H9 (cell line): ENCODE measurements around the gene TSNAX. TPM values are rescaled to one million over a fixed set of nuclear protein-coding genes. Genes with fewer than 3 reads are reported as not detected.

Source experiments
- DNase-seq: peaks from one replicate; pipeline ENCODE4 v3.0.0-alpha.2; 2017
- H2AFZ ChIP-seq: one replicate; pipeline ENCODE4 v1.6.1; 2013; ENCODE audit warnings: mild to moderate bottlenecking, low read length, control low read depth, moderate library complexity
- H2AK5ac ChIP-seq: 2 replicates; pipeline ENCODE4 v1.6.1; 2013; ENCODE audit warnings: low read length, control low read depth, mixed read lengths; ENCODE audit not compliant: insufficient read length
- H2BK120ac ChIP-seq: one replicate; pipeline ENCODE4 v1.6.1; 2013; ENCODE audit warnings: low read depth, mild to moderate bottlenecking, low read length, control low read depth, inconsistent platforms; ENCODE audit not compliant: poor library complexity, severe bottlenecking
- H2BK12ac ChIP-seq: 2 replicates; pipeline ENCODE4 v1.6.1; 2013; ENCODE audit warnings: low read length, control low read depth, mixed read lengths, low read depth; ENCODE audit not compliant: insufficient read length
- H2BK15ac ChIP-seq: 2 replicates; pipeline ENCODE4 v1.6.1; 2013; ENCODE audit warnings: low read depth, low read length, control low read depth
- H2BK20ac ChIP-seq: one replicate; pipeline ENCODE4 v1.6.1; 2013; ENCODE audit warnings: low read depth, mild to moderate bottlenecking, low read length, control low read depth, inconsistent platforms; ENCODE audit not compliant: poor library complexity, severe bottlenecking
- H2BK5ac ChIP-seq: 2 replicates; pipeline ENCODE4 v1.6.1; 2013; ENCODE audit warnings: low read length, control low read depth, mixed read lengths; ENCODE audit not compliant: insufficient read length
- H3K14ac ChIP-seq: 2 replicates; pipeline ENCODE4 v1.6.1; 2013; ENCODE audit warnings: low read length, control low read depth; ENCODE audit not compliant: insufficient read depth
- H3K18ac ChIP-seq: 2 replicates; pipeline ENCODE4 v1.6.1; 2013; ENCODE audit warnings: low read depth, mild to moderate bottlenecking, mixed read lengths, low read length, control low read depth; ENCODE audit not compliant: insufficient read length
- H3K23ac ChIP-seq: 2 replicates; pipeline ENCODE4 v1.6.1; 2013; ENCODE audit warnings: low read length, control low read depth, mixed read lengths, low read depth; ENCODE audit not compliant: insufficient read length
- H3K23me2 ChIP-seq: 2 replicates; pipeline ENCODE4 v1.6.1; 2013; ENCODE audit warnings: low read depth, mild to moderate bottlenecking, mixed read lengths, low read length, control low read depth; ENCODE audit not compliant: insufficient read length, poor library complexity, severe bottlenecking
- H3K27ac ChIP-seq: 2 replicates; pipeline ENCODE4 v1.5.1; 2013; ENCODE audit warnings: low read length, control low read depth, mixed read lengths, low read depth; ENCODE audit not compliant: insufficient read length
- H3K27me3 ChIP-seq: 2 replicates; pipeline ENCODE4 v1.6.1; 2013; ENCODE audit warnings: low read length, control low read depth, inconsistent platforms; ENCODE audit not compliant: insufficient read depth
- H3K4ac ChIP-seq: 2 replicates; pipeline ENCODE4 v1.6.1; 2013; ENCODE audit warnings: low read depth, mild to moderate bottlenecking, control low read depth, inconsistent platforms, low read length, moderate library complexity
- H3K4me1 ChIP-seq: 2 replicates; pipeline ENCODE4 v1.6.1; 2013; ENCODE audit warnings: low read length, control low read depth, inconsistent platforms; ENCODE audit not compliant: insufficient read depth
- H3K4me2 ChIP-seq: 2 replicates; pipeline ENCODE4 v1.6.1; 2013; ENCODE audit warnings: low read length, control low read depth, mixed read lengths; ENCODE audit not compliant: insufficient read length, insufficient read depth
- H3K56ac ChIP-seq: 2 replicates; pipeline ENCODE4 v1.6.1; 2013; ENCODE audit warnings: low read depth, mild to moderate bottlenecking, mixed read lengths, low read length, control low read depth; ENCODE audit not compliant: insufficient read length
- H3K79me1 ChIP-seq: 2 replicates; pipeline ENCODE4 v1.6.1; 2013; ENCODE audit warnings: low read depth, mild to moderate bottlenecking, moderate library complexity, low read length, control low read depth, inconsistent platforms; ENCODE audit not compliant: insufficient read depth, poor library complexity, severe bottlenecking
- H3K79me2 ChIP-seq: 2 replicates; pipeline ENCODE4 v1.6.1; 2013; ENCODE audit warnings: low read length, control low read depth, inconsistent platforms; ENCODE audit not compliant: insufficient read depth
- H3K9ac ChIP-seq: 2 replicates; pipeline ENCODE4 v1.6.1; 2013; ENCODE audit warnings: low read length, control low read depth, mixed read lengths; ENCODE audit not compliant: insufficient read length; ENCODE audit errors: extremely low read depth
- H3K9me3 ChIP-seq: one replicate; pipeline ENCODE4 v1.6.1; 2013; ENCODE audit warnings: low read depth, low read length, inconsistent platforms; ENCODE audit not compliant: control insufficient read depth
- H3T11ph ChIP-seq: one replicate; pipeline ENCODE4 v1.6.1; 2013; ENCODE audit warnings: mild to moderate bottlenecking, low read length, control low read depth, inconsistent platforms
- H4K20me1 ChIP-seq: one replicate; pipeline ENCODE4 v1.6.1; 2013; ENCODE audit not compliant: control insufficient read depth, insufficient read length, insufficient read depth
- H4K5ac ChIP-seq: 2 replicates; pipeline ENCODE4 v1.6.1; 2013; ENCODE audit warnings: low read depth, mild to moderate bottlenecking, mixed read lengths, low read length, control low read depth; ENCODE audit not compliant: insufficient read length
- H4K8ac ChIP-seq: replicated peaks from 2 replicates; pipeline ENCODE4 v1.6.1; 2013; ENCODE audit warnings: low read length, control low read depth, mixed read lengths, low read depth; ENCODE audit not compliant: insufficient read length
- H4K91ac ChIP-seq: 2 replicates; pipeline ENCODE4 v1.6.1; 2013; ENCODE audit warnings: low read depth, mild to moderate bottlenecking, moderate library complexity, mixed read lengths, low read length, control low read depth; ENCODE audit not compliant: insufficient read length
- H3K27ac Mint-ChIP-seq, 3 experiments: 2 replicates in 2 of 3; 3 replicates in 1 of 3; pipeline ENCODE4 v1.8.0; 2020 to 2021; ENCODE audit warnings: mixed read lengths in 3 of 3, mild to moderate bottlenecking in 1 of 3, moderate library complexity in 1 of 3
- H3K27me3 Mint-ChIP-seq: 2 replicates; pipeline ENCODE4 v1.8.0; 2021; ENCODE audit warnings: low read depth, mild to moderate bottlenecking, moderate library complexity, mixed read lengths
- H3K36me3 Mint-ChIP-seq, 3 experiments: 2 replicates in 2 of 3; 3 replicates in 1 of 3; pipeline ENCODE4 v1.8.0; 2020 to 2021; ENCODE audit warnings: low read depth in 3 of 3, mixed read lengths in 3 of 3; ENCODE audit not compliant: insufficient read depth in 1 of 3
- H3K4me1 Mint-ChIP-seq, 2 experiments: 2 replicates each; pipeline ENCODE4 v1.8.0; 2020; ENCODE audit warnings: mixed read lengths in 2 of 2
- H3K4me3 Mint-ChIP-seq, 2 experiments: 2 replicates in 1 of 2; 3 replicates in 1 of 2; pipeline ENCODE4 v1.8.0; 2020 to 2021; ENCODE audit warnings: mild to moderate bottlenecking in 2 of 2, mixed read lengths in 2 of 2, moderate library complexity in 1 of 2
- H3K9me3 Mint-ChIP-seq, 2 experiments: 2 replicates in 1 of 2; 3 replicates in 1 of 2; pipeline ENCODE4 v1.8.0; 2020; ENCODE audit warnings: mild to moderate bottlenecking in 2 of 2, mixed read lengths in 2 of 2, moderate library complexity in 1 of 2
- CTCF ChIP-seq: fragments of 200-600 bp; sonication (generic); conservative IDR thresholded peaks from 3 replicates; pipeline ENCODE4 v1.8.0; 2021; ENCODE audit warnings: antibody characterized with exemption, mild to moderate bottlenecking
- WGBS: extraction: QIAGEN DNeasy Blood & Tissue Kit; methylation state at CpG from one replicate; pipeline ENCODE4 v1.1.7; 2013; ENCODE audit warnings: missing lambda C conversion rate, low lambda C conversion rate, mixed read lengths; ENCODE audit not compliant: insufficient read length; ENCODE audit errors: extremely low coverage; 5-methylcytosine and 5-hydroxymethylcytosine counted together
- total RNA-seq: library from RNA; stranded (reverse); gene quantifications from 2 replicates; pipeline ENCODE4 v1.2.1, GENCODE V29; 2021

Gene TSNAX
- total RNA-seq, 1 experiment from 2014 or later: 39.9 TPM

- no peak overlapping the region for H3K56ac ChIP-seq
- H3K79me2 ChIP-seq: no peaks in the 10 kb centered on the region; the same call in 1 of the 2 replicates
- no peak overlapping the region for H3K23ac ChIP-seq
- no peak for DNase-seq
- Mint-ChIP-seq H3K27ac (peak overlapping the region in 1 of 3 experiments; percentile 76; a peak in 1 of 7 replicates), H3K9me3 (peaks cover 0 to 2% of the 10 kb centered on the region in 2 experiments; a peak in 1 of 5 replicates), H3K27me3 (no peaks in the 10 kb centered on the region), H3K4me1 (0 out of 4 replicates have a peak, but pooled peaks cover 0 to 2% of the 10 kb centered on the region in 2 experiments), H3K4me3 (no peak overlapping the region), H3K36me3 (peaks cover 29 to 67% (median 55%) of the 10 kb centered on the region in 3 experiments)
- no peak overlapping the region for H2AK5ac ChIP-seq
- no peaks in the 10 kb centered on the region for H4K20me1 ChIP-seq
- no peak overlapping the region for H3K27ac ChIP-seq
- H2BK120ac ChIP-seq: no peak overlapping the region
- H3K4ac ChIP-seq: no peak overlapping the region
- H3K18ac ChIP-seq: no peak overlapping the region
- H4K91ac ChIP-seq: no peak overlapping the region
- H2BK5ac ChIP-seq: no peak overlapping the region
- H2BK15ac ChIP-seq: no peak overlapping the region
- WGBS: no CpG with 5 or more reads among the region's 2 CpGs
- H3K79me1 ChIP-seq: no peaks in the 10 kb centered on the region
- no peak overlapping the region for H4K8ac ChIP-seq
- H3K23me2 ChIP-seq: no peaks in the 10 kb centered on the region
- no peak overlapping the region for H3T11ph ChIP-seq
- H3K4me2 ChIP-seq: no peak overlapping the region
- H2AFZ ChIP-seq: no peak overlapping the region
- H2BK20ac ChIP-seq: no peak overlapping the region
- H3K14ac ChIP-seq: no peak overlapping the region
- no peaks in the 10 kb centered on the region for H3K9me3 ChIP-seq
- H3K4me1 ChIP-seq: no peaks in the 10 kb centered on the region
- no peaks in the 10 kb centered on the region for H3K27me3 ChIP-seq
- H4K5ac ChIP-seq: no peak overlapping the region
- no peak for TF ChIP-seq CTCF
- no peak overlapping the region for H2BK12ac ChIP-seq
- no peak overlapping the region for H3K9ac ChIP-seq
Observed at GRCh38 chr1:231536099-231536498, 7.6 kb downstream of the TSNAX start.
